ES-I3 (cell line): ENCODE results near the gene TPD52L1.
"Not testable (repeated sequence)": the region's sequence is repeated elsewhere in the genome, so short reads cannot be mapped to it uniquely, and the experiment has no call there.

Source experiments
- H3K36me3 ChIP-seq: 2 replicates; pipeline ENCODE4 v1.6.1; 2013; ENCODE audit warnings: mild to moderate bottlenecking, low read length, control low read depth, moderate library complexity; ENCODE audit not compliant: insufficient read depth
- H3K4me1 ChIP-seq: 2 replicates; pipeline ENCODE4 v1.6.1; 2013; ENCODE audit warnings: mild to moderate bottlenecking, control low read depth, low read length; ENCODE audit not compliant: insufficient read depth
- H3K9ac ChIP-seq: 2 replicates; pipeline ENCODE4 v1.6.1; 2013; ENCODE audit warnings: low read depth, mild to moderate bottlenecking, low read length, moderate library complexity
- H3K9me3 ChIP-seq: 2 replicates; pipeline ENCODE4 v1.6.1; 2013; ENCODE audit warnings: mild to moderate bottlenecking, low read length, moderate library complexity; ENCODE audit not compliant: control insufficient read depth, insufficient read depth

TPD52L1 gene

GRCh38 chr6:125280370-125281035, 126.9 kb downstream of the TPD52L1 start:
- H3K9me3 ChIP-seq, H3K4me1 ChIP-seq, H3K9ac ChIP-seq, H3K36me3 ChIP-seq: not testable (repeated sequence)

DNA sequence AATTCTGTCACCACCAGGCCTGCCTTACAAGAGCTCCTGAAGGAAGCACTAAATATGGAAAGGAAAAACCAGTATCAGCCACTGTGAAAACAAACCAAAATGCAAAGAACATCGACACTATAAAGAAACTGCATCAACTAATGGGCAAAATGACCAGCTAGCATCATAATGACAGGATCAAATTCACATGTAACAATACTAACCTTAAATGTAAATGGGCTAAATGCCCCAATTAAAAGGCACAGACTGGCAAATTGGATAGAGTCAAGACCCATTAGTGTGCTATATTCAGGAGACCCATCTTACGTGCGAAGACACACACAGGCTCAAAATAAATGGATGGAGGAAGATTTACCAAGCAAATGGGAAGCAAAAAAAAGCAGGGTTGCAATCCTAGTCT, 128.9 kb downstream of the TPD52L1 start:
- H3K9me3 ChIP-seq, H3K4me1 ChIP-seq, H3K36me3 ChIP-seq, H3K9ac ChIP-seq: not testable (repeated sequence)

- Histone ChIP-seq H3K36me3 (peaks cover 8% of the 10 kb centered on the region), H3K9me3 (peaks cover 5% of the 10 kb centered on the region), H3K9ac (no peak overlapping the region), H3K4me1 (no peaks in the 10 kb centered on the region)
Observed at GRCh38 chr6:125285353-125285752, 131.8 kb downstream of the TPD52L1 start.

DNA sequence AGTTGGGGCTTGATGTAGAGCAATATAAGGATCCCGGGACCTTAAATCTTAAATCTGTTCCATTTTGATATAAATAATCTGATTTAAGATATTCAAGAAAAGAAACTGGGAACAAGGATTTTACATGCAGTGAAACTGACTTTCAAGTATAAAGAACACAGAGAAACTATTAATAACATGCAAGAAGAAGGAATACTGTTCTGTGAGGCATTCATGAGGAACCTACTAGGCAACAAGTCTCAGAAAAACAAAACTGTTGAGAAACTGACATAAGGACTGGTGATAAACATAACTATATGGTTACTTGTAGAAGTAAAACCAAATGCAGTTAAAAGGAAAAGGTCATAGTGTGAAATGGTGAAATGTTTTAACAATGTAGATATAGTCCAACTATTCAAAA, 132.4 kb downstream of the TPD52L1 start:
- Histone ChIP-seq H3K9ac (no peak overlapping the region), H3K4me1 (no peaks in the 10 kb centered on the region), H3K9me3 (peaks cover 5% of the 10 kb centered on the region), H3K36me3 (peaks cover 8% of the 10 kb centered on the region)

DNA sequence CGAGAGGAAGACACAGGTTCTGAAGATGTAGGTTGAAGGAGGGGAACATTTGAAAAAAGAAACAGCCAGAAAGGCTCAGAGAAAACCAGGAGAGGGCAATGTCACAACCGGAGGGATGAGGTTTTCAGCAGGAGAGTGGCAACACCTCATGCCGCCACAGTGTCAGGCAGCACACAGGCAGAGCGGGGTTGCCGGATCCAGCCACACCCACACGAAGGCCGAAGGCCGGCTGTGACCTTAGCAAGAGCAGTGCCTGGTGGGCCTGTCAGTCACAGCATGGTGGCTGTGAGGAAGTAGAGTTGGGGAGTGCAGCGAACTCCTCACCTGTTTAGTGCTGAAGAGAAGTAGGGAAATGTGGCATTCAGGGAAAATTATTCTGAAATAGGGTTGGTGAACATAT, 134.1 kb downstream of the TPD52L1 start:
- no peak overlapping the region for H3K9ac ChIP-seq
- no peaks in the 10 kb centered on the region for H3K4me1 ChIP-seq
- H3K9me3 ChIP-seq = peaks cover 5% of the 10 kb centered on the region
- H3K36me3 ChIP-seq = peaks cover 10% of the 10 kb centered on the region

GRCh38 chr6:125293587-125293986, 140.0 kb downstream of the TPD52L1 start:
- H3K9ac ChIP-seq = no peak overlapping the region
- no peaks in the 10 kb centered on the region for H3K4me1 ChIP-seq
- H3K36me3 ChIP-seq = peaks cover 20% of the 10 kb centered on the region
- H3K9me3 ChIP-seq = no peaks in the 10 kb centered on the region

GRCh38 chr6:125294036-125294435, 140.5 kb downstream of the TPD52L1 start:
- Histone ChIP-seq H3K9me3 (no peaks in the 10 kb centered on the region), H3K4me1 (no peaks in the 10 kb centered on the region), H3K9ac (no peak overlapping the region), H3K36me3 (peaks cover 22% of the 10 kb centered on the region)

DNA sequence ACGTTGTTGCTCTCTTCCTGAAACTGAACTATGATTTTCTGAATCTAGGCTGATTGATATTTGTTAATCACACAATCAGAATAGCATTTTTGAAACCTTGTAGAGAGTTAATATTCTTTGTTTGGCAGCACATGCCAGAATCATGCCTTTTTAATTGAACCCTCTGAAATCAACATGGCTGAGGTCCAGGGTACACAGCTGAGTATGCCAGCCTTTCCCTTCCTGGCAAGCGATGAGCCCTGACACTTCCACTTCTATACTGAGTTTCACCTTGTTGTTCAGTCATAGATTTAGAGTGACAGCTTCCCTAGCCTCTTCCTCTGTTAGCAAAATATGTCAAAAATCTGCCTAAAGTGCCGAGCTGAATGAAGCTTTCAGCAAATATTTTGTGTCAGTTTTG, 141.4 kb downstream of the TPD52L1 start:
- no peaks in the 10 kb centered on the region for H3K4me1 ChIP-seq
- no peak overlapping the region for H3K9ac ChIP-seq
- peaks cover 31% of the 10 kb centered on the region for H3K36me3 ChIP-seq
- H3K9me3 ChIP-seq = no peaks in the 10 kb centered on the region

DNA sequence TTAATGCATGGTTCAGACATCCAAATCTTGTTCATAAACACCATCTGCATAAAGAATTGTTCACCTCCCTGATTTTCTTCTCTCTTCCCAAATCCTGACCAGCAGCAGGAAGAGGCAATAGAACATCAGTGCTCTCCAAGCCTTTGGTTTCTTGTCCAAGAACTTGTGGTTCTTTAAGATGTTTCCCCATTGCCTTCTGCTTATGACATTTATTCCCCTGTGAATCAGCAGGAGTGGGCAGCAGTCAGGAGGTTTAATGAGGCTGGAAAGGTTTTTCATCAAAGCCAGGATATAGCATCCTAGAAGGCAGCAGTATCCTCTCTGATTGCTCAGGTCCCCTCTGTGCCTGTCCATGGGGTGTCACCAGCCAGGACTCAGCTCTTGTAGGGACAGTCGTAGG, 142.9 kb downstream of the TPD52L1 start:
- H3K9me3 ChIP-seq = no peaks in the 10 kb centered on the region
- no peak overlapping the region for H3K9ac ChIP-seq
- peaks cover 32% of the 10 kb centered on the region for H3K36me3 ChIP-seq
- no peaks in the 10 kb centered on the region for H3K4me1 ChIP-seq

- Histone ChIP-seq H3K36me3 (peaks cover 28% of the 10 kb centered on the region), H3K9ac (no peak overlapping the region), H3K4me1 (no peaks in the 10 kb centered on the region), H3K9me3 (no peaks in the 10 kb centered on the region)
Observed at GRCh38 chr6:125299257-125299656, 145.7 kb downstream of the TPD52L1 start.

- Histone ChIP-seq H3K9me3 (0 out of 2 replicates have a peak, but pooled peaks cover 4% of the 10 kb centered on the region), H3K9ac (peak overlapping the region; percentile 93), H3K4me1 (no peaks in the 10 kb centered on the region), H3K36me3 (peaks cover 28% of the 10 kb centered on the region)
Observed at GRCh38 chr6:125300992-125301434, 147.4 kb downstream of the TPD52L1 start.

DNA sequence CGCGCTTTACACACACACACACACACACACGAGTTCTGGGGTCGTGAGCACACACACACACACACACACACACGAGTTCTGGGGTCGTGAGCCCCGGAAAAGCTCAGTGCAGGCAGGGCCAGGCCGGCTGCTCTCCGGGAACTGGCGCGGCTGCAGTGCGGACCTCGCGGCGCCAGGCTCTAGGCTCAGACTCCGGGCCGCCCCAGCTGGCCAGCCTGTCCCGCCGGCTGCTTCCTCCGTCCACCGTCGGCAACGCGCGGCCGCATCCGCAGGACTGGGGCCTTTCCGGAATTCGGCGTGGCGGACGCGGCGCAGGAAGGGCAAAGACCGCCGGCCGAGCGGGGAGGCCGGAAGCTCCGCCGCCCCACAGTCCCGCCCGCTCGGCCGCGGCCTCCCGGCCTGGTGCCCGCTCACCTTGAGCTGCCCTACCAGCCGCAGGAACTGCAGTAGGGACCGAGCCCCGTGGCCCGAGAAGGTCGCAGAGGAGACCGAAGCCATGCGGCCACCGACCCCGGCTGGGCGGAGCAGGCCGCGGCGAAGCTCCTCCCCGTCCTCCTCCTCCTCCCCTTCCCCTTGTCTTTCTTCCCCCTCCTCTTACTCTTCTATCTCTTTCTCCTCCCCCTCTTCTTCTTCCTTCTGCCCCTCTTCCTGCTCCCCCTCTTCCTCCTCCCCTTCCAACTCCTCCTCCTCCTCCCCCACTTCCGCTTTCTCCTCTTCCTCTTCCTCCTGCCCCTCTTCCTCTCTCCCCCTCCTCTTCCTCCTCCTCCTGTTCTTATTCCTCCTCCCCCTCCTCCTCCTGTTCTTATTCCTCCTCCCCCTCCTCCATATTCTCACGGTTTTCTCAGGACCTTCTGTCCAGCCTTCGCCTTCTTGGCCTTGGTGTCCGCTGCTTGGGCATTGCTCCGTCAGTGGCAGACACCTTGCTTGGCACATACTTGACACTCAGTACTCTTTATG, 148.1 kb downstream of the TPD52L1 start, which contains the start of gene HDDC2:
Gene HDDC2, minus strand, starts transcription at position 533 of the 957 bp plus-strand sequence. Its CDS starts 35 bp downstream, at position 498.
- H3K9me3 ChIP-seq = 0 out of 2 replicates have a peak, but pooled peaks cover 4% of the 10 kb centered on the region
- no peaks in the 10 kb centered on the region for H3K4me1 ChIP-seq
- peaks cover 25% of the 10 kb centered on the region for H3K36me3 ChIP-seq
- H3K9ac ChIP-seq = peak within 1 kb of the TSS; percentile 93

DNA sequence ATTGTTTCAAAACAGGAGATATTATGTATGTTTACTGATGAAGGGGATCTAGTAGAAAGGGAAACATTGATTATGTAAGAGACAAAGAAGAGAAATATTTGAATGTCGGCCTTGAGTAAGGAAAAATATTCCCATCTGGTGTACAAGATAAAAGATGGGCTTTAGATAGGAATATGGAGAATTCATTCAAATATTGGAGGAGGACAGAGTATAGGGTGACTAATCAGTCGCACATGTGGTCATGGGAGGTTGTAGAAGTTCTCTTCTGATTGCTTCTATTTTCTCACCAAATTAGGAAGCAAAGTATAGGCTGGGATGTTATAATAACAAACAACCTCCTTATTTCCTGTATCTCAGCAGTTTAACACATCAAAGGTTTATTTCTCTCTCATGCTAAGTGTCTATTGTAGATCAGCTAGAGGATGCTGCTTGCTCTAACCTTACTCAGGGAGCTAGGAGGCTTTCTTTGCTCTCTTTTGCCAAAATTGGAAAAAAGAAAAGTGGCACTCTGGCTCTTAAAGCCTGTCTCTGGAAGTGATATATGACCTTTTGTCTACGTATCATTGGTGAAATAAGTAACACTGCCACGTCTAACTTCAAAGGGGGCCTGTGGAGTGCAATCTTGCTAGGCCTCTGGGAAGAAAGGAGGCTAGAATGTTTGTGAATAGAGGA, 149.4 kb downstream of the TPD52L1 start:
- Histone ChIP-seq H3K4me1 (no peaks in the 10 kb centered on the region), H3K36me3 (peaks cover 16% of the 10 kb centered on the region), H3K9ac (no peak overlapping the region), H3K9me3 (0 out of 2 replicates have a peak, but pooled peaks cover 4% of the 10 kb centered on the region)

- Histone ChIP-seq H3K4me1 (no peaks in the 10 kb centered on the region), H3K36me3 (peaks cover 14% of the 10 kb centered on the region), H3K9me3 (0 out of 2 replicates have a peak, but pooled peaks cover 4% of the 10 kb centered on the region), H3K9ac (no peak overlapping the region)
Observed at GRCh38 chr6:125303512-125303854, 149.9 kb downstream of the TPD52L1 start.
